Hippocampal formation (tissue), 2 donors: ENCODE measurements around the gene MAML3.

Experiments used
- DNase-seq, 2 donors: peaks; one replicate each; lab custom pipeline; 2025; lab: John Stamatoyannopoulos, UW

Gene MAML3

DNA sequence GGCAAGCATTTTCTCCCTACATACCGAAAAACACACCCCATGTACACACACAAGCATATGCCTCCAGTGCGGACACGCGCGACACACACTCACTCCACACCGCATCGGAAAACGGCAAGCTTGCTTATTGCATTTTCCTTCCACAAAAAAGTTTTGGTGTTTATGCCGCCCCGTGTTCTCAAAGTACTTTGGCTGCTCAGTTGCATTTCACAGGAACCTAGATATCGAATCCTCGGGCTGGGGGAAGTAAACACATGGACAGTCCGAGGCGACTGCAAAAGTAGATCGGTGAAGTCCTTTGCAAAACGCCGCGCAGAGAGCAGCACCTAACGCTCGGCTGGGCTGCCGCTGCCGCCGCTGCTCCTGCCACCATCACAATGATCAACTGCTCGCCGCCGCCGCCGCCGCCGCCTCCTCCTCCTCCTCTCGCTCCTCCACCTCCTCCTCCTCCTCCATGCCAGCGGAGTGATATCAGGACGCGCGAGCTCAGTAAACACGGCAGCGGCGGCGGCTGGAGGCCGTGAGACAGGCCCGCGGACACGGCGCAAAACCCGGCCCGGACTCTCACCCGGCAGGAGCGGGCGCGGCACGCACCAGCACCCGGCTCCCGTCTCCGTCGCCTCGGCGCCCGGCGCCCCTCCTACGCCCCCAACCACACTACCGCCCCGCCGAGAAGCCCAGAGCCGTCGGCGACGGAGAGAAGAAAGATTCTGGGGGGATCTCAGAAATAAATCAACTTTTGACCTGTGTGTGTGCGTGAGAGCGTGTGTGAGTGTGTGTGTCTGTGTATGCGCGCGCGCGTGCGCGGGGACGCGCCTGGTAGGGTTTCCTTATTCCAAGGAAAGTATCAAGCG, at the start of gene MAML3:
MAML3 (minus strand) TSS at position 467 of the 854 bp plus-strand sequence. CDS start 857 bp downstream, outside the sequence.
- DNase-seq: peak; percentile 87 to 89

DNA sequence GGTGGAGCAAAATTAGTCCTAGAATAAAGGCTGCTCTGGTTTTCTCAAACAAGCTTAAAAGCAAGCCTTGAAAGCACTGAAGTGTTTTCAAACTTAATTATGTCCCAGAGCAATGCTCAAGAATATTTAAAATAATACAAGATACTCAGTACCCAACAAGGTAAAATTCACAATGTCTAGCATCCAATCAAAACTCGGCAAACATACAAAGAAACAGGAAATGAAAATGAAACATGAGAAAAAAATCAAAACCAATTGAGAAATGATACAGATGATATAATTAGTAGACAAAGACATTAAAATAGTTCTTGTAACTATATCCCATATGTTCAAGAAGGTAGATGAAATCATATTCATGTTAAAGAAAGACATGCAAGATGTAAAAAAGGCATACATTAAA, 45.0 kb upstream of the MAML3 start:
- DNase-seq: no peak

DNA sequence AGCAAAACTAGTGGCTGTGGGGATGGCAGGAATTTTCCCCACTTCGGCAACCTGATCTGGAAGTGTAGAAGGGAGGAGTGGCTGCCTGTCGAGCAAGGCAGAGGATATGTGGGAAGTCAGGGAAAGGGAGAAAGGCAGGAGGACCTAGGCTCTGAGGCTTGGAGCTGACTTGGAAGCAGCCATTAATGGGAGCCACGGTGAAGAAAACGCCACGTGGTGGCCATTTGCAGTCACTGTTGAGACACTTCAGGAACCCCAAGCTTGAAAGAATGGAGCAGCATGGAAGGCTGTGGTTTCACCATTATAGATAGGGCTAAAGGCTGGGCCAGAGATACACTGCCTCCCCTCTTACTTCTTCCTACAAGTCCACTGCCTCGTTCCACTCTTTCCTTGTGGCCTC, 41.8 kb upstream of the MAML3 start:
- DNase-seq: no peak

DNA sequence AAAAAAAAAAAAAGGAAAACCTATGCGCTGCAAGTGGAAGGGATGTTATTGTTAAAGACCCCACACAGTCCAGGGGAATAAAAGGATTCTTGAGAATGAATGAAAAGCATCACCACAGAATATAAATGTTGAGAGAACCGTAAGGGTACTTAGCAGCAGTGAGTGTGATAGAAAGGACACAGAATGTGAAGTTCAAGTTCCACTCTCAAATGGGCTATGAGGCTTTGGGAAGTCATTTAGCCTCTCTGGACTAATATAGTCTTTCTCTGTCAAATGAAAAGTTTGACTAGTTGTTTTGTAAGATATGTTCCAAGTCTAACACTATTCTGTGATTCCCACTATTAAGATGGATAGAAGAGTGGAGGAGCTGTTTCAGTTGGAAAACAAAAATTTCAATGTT, 35.8 kb upstream of the MAML3 start:
- DNase-seq: no peak

DNA sequence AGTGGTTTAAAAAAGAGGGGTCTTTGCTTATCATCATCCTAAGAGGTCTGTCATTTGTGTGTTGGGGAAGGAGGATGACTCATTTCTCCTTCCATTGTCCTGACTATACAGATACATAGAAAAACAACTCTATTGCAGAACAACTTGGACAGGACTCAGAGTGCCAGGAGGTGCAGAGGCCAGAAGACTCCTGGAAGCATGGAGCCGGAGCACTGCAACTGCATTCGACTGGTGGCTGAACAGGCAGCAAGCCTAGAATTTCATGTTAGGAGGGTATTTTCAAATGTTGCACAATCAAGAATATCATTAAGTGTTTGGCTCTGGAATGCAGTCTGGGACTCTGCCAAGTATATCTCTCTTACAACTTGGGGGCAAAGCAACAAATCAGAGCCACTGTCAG, 35.0 kb upstream of the MAML3 start:
- no peak for DNase-seq

DNA sequence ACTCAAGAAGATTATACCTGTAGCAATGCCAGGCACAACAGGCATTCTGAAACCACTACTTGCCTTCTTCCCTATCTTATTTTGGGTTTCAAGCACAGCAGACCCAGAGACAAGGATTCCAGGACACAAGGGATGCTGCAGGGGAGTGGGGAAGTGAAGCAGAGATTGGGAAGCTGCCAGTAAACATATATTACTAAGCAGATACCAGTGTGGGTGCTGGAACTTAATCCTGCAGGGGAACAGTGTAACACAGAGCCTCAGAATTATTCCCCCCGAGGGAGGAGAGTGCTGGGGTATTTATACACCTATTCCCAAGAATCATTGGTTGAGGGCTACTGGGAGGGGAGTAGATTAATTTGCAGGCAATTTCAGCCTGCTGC, 33.3 kb upstream of the MAML3 start:
- no peak for DNase-seq

DNA sequence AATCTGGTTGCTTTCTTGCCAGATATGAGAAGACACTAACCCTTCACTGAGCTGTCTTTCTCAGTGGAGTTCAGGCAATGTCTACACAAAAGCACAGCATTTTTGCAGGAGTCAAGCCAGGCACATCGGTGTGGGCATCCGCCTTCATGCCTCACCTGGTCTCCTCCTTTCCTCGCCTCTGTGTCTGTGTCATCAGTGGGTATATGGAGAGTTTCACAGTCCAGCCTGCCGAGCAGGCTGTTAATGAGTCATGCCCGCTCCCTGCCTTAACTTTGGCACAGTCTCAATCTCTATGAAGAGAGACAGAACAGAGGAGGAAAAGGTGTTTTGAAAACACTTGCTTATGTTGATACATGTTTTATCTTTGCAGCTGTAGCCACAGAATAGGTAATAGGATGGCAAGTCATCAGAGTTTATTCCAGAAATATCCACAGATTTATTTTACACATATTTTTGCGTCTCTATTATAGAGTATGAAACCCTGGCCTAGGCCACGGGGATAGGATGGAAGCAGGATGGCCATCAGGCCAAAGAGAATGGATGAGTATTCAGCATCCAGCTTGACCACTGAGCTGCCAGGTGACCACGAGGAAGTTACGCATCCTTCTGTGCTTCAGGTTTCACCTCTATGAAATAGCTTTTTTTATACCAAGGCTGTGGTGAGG, 32.8 kb upstream of the MAML3 start:
- no peak for DNase-seq

DNA sequence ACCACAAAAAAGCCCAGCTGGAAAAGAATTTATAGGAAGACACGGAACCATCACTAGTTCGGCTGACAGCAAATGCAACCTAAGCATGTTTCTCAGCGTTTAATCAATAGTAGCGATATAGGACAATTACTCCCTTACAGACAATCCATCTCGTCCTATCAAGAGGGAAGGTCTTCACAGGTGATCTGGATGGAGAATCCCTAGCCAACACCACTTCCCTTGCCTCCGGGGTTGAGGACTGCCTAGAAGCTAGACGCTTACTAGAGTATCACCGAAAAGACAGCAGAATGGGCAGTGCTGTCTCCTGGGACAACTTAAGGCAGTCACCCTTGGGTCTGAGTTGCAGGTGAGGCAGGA, 32.1 kb upstream of the MAML3 start:
- no peak for DNase-seq

DNA sequence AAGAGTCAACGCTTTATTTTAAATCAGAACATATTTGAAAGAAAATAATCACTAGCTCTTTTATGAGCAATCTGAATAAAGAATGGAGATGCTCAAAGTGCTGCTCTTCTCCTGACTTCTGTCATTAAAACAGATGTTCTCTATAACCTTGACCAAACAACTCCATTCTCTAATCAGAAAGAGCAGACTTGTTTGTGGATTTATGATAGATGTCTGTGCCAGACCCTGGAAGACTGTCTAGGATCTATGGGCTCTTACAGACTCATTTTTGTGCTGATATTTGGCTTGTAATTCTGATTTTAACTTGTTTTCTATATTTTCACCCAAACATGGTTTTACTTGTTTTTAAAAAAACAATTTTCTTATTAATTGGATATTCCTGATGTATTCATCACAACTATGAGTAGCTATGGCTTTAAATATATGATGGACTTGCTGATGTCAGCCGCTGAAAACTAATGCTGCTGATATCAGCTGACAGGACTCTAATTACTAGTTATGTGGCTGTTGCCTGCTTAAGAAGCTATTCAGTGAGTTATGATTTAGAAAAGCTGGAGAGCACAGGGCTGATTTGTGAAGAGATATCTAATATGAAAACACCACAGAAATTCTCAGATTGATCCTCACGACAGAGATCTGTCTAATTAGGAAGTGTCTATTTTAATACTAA, 31.6 kb upstream of the MAML3 start:
- DNase-seq: no peak

DNA sequence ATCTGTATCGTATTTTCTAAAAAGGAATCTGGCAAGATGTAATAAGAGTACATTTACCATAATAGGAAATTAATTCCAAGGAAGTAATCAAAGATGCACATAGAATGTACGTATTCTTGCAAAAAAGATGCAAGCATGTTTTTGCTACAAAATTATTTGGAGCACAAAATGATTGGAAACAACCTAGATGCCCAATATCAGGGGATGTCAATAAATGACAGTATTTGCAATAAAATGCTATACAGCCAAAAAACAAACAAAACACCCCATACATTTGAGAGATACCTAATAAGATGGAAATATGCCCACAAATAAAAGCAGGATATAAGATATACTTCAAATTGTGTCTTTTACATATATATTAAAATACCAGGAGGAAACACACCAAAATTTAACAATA, 29.3 kb upstream of the MAML3 start:
- no peak for DNase-seq

DNA sequence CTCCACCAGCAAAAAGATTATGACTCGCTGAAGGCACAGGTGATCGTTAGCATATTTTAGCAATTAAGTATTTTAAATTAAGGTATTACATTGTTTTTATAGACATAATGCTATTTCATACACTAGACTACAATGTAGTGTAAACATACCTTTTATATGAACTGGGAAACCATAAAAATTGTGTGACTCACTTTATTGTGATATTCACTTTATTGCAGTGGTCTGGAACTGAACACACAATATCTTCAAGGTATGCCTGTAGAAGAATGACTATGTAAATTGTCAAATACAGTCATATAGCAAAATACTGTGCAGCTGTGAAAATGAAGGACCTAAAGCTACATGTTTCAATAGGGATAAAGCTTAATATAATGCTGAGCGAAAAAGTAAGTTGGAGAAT, 26.6 kb upstream of the MAML3 start:
- DNase-seq: no peak

DNA sequence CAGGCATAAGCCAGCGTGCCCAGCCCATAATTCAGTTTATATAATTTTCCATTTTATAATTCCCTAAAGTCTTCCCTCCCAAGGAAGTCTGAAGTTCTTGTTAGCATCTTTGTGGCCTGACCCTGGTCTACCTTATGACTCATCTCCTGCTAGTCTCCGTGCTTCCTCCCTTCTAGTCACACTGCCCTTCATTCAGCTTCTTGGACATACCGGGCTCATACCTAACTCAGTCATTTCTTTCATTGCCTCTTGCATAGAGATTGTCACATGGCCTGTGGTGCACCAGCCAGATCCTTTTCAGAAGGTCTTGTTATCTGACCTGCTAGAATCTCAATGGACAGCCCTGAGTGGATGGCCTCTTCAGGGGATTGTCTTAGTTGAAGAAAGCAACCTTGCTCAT, 22.8 kb upstream of the MAML3 start:
- DNase-seq: no peak

DNA sequence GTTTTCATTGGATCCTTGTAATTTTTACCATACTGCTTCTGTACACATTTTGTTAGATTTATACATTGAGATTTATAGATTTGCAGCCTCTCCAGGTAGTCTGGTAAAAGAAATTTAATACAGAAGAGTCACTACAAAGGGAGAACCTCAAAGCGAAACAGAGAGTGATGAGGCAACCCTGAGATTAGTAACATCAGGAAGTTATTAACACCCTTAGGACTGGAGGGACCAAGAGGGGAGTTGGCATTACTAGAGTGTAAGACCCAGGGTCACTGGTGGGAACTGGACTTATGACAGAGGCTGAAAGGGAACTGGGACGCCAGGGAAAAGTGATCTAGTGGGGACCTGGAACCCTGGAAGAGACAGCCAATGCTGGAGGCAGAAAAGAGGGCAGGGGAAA, 20.6 kb upstream of the MAML3 start:
- DNase-seq: no peak

DNA sequence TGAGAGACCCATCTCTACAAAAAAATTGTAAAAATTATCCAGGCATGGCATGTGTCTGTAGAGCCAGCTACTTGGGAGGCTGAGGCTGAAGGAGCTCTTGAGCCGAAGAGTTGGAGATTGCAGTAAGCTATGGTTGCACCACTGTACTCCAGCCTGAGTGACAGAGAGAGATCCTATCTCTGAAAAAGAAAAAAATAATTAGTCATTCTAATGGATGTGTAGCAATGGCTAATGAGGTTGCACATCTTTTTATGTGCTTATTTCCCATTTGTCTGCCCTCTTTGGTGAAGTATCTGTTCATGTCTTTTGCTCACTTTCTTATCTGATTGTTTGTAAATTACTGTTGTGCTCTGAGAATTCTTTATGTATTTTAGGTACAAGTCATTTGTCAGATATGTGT, 19.0 kb upstream of the MAML3 start:
- DNase-seq: no peak

DNA sequence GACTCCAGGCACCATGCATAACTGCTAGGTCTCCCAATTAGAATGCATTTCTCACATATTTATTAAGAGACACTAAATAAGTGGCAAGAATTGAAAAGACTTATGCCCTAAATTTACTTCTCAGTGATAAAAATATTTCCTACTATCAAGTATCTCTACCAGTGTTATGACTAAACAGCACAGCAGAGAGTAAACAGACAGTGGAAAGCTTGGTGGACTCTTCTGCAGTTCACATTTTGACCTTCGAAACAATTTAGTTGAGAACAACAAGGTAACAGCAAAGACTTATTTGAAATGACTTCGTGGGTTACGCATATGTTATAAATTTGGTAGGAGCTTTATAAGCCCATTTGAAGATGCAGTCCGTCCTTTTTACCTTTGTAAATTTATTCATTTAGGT, 16.3 kb upstream of the MAML3 start:
- no peak for DNase-seq

DNA sequence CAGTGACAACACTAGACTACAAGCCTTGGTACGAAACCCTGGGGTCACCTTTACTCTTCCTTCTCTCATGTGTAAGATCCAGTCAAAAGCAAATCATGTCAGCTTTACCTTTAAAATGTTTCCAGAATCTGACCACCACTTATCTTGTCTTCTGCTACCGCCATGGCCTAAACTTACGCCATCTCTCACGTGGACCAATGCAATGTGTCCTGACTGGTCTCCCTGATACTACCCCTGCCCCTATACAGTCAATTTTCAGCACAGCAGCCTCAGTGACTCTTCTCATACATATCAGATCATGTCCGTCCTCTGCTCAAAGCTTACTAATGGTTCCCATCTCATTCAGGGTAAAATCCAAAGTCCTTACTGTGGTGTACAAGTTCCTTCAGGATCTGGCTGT, 15.0 kb upstream of the MAML3 start:
- DNase-seq: no peak

DNA sequence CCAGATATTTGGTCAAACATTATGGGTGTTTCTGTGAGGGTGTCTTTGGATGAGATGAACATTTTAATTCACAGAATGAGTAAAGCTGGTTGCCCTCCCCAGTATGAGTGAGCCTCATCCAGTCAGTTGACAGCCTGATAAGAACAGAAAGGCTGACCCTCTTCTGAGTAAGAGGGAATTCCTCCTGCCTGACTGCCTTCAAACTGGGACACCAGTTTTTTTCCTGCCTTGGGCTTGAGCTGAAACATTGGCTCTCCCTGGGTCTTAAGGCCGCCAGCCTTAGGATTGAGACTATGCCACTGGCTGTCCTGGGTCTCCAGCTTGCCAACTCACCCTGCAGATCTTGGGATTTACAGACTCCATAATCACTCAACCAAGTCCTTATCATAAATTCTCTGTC, 14.5 kb upstream of the MAML3 start:
- DNase-seq: no peak

DNA sequence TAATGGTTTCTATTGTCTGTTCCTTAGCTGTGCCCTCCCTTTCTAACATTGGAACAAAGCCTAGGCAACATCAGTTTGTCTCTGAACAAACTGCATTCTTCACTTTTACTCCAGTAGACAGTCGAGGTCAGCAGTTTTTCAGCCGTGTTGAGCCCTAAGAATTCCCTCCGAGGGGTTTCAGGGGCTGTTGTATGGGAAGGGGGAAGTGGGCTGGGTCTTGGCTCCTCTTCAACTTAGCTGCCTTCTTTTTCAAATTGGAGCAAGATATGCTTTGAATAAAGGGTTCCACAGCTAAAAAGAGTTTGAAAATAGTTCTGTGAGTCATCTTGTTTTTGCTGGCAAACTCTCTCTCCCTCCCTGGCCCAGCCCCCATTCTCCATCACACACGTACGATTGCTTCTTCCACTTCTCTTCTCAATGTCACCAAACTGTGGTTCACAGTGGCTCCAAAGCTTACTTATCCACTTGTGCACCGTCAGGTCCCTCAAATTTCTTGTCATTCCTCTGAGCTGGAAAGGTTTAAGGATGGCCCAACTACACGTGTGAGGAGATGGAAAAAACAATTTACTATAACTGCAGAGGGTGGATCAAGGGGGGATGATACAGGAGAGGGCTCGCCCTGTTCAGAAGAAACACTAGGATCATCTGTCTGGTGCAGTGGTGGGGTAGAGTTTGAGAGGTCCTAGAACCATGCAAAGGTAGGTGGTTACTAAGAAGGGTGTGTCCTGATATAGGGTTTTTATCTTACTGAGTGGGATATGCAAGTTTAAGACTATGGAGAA, 9.2 kb upstream of the MAML3 start:
- DNase-seq: no peak

DNA sequence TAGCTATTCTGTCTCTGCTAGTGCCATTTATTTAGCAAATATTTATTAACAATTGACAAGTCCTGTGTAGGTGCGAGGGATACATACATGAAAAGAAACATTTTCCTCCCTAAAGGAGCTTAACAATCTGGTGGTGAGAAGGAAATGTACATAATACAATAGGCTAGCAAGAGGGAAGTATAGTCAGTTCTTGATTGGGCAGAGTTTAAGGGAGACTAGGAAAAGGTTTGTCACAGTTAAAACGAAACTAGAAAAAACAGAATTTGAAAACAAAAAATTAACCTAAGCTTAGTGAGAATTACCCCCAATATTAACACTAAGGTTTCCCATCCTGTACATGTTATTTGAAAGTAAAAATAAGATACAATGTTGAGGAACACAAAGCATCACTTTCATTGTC, 8.6 kb upstream of the MAML3 start:
- no peak for DNase-seq

DNA sequence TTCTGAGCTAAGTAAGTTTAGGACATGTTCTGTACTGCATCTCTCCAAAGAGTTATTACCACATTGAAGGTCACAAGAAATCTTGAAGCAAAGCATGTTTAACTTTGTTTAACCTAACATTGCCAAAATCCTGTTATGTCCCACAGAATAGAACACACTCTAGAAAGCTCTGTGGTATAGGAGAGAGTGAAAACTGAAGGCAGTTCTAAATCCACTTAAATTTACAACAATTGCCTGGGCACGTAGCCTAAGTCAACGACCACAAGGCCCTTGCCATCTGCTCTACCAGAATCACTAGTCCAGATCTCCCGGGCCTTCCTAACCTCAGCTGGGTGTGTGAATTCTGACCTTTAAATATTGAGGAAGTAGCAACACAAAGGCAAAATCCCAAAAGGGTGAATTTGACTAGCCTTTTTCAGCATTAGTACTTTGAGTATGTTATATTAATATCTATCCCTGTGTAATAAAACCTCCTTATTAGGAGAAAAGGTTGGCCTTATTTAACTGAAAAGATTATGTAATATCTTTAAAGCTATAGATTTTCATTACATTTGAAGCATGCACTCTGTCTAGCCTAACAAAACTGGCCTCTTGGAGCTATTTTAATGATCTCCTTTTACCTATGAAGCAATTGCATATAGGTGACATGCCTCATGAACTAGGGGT, 4.5 kb upstream of the MAML3 start:
- no peak for DNase-seq

DNA sequence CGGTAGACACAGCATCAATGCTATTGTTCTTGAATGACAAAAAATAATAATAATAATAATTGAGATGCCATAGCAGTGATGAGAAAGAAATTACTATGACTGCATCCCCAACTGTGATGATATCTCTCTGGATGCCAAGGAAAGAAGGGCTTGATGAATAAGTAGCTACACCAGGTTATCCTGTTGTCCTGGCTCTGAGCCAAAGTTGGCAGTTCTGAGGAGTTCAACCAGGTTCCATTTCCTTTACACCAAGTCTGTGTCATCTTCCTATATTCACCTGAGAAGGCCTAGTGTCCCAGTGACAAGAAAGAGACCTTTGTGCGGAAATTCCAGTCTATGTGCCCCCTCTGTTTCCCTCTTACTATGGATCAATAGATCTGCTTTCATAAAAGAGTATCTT, 3.4 kb upstream of the MAML3 start:
- DNase-seq: no peak
